ENCODE measurements around the gene KLK1. TPM values are rescaled to one million over a fixed set of nuclear protein-coding genes. Genes with fewer than 3 reads are reported as not detected.

KLK1 gene
- total RNA-seq, 1 experiment from 2014 or later = not detected

DNA sequence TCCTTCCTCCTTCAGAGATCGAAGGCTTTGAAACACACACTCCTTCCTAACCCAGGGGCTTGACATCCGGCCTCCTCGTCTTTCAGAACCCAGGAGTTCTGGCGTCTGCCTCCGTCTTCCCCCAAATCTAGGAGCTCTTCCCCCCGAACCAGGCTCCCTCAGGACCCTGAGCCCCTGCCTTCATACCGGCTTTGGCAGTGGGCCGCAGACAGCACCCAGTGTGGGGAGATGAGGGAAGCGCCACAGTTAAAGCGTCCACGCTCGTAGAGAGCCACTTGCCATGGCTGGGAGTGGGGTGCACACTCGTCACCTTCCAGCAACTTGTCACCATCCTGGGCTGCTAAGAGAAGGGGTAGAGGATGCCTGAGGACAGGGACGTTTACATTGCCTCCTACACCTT lies 3.9 kb upstream of the KLK1 start:
- BruUV-seq (replicated peaks) = no TSS peak
- Mint-ChIP-seq H3K36me3 (ENCODE audit: insufficient read depth, unreplicated experiment) (no peaks in the 10 kb centered on the region), H3K4me1 (ENCODE audit: low read depth, unreplicated experiment) (no peaks in the 10 kb centered on the region), H3K27ac (ENCODE audit: unreplicated experiment) (no peak overlapping the region), H3K9me3 (ENCODE audit: low read depth, unreplicated experiment) (no peaks in the 10 kb centered on the region), H3K27me3 (ENCODE audit: unreplicated experiment) (peaks cover 74% of the 10 kb centered on the region), H3K4me3 (ENCODE audit: low read depth, unreplicated experiment) (no peak overlapping the region)
- no peak for DNase-seq
- TF ChIP-seq, protein P1, sequence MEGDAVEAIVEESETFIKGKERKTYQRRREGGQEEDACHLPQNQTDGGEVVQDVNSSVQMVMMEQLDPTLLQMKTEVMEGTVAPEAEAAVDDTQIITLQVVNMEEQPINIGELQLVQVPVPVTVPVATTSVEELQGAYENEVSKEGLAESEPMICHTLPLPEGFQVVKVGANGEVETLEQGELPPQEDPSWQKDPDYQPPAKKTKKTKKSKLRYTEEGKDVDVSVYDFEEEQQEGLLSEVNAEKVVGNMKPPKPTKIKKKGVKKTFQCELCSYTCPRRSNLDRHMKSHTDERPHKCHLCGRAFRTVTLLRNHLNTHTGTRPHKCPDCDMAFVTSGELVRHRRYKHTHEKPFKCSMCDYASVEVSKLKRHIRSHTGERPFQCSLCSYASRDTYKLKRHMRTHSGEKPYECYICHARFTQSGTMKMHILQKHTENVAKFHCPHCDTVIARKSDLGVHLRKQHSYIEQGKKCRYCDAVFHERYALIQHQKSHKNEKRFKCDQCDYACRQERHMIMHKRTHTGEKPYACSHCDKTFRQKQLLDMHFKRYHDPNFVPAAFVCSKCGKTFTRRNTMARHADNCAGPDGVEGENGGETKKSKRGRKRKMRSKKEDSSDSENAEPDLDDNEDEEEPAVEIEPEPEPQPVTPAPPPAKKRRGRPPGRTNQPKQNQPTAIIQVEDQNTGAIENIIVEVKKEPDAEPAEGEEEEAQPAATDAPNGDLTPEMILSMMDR (IDR thresholded peaks at IDR 0.05; ENCODE audit: unreplicated experiment) = no peak
- intact Hi-C loops (cut with micrococcal nuclease; ENCODE audit: unreplicated experiment) = no loop called here
- CTCF ChIA-PET = no interaction called here

DNA sequence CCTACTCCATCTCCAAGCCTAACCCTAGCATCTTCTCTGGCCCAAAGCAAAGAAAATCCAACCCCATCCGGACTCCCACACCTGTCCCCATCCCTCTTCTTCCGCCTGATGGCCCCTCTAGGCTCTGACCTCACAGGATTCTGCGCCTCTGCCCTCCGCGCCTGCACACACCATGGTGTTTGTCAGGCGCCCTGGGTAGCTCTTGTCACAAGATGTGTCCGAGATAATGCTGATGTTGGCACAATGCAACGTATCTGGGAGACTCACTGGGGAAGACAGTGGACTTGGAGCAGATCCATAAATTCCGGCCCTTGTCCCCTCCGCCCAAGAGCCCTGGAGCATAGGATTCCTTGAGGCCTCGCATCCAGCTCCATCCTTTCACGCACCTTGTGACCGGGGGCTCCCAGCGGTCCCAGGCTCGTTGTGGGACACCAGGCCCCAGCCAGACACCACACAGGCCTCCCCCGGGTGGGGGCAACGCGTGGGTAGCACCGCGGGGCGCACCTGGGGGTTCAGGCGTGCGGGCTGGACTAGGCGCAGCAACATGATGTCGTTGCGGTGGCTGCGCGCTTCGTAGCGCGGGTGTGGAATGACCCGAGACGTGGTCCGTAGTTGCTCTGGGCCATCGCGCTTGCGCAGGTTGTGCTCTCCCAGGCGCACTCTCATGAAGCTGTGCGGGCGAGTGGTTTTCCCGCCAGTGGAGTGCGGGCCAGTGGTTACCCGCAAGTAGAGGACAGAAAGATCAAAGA lies 3.1 kb upstream of the KLK1 start:
- TF ChIP-seq, protein P1 (IDR thresholded peaks at IDR 0.05; ENCODE audit: unreplicated experiment) = no peak
- Mint-ChIP-seq H3K27ac (ENCODE audit: unreplicated experiment) (no peak overlapping the region), H3K4me1 (ENCODE audit: low read depth, unreplicated experiment) (no peaks in the 10 kb centered on the region), H3K27me3 (ENCODE audit: unreplicated experiment) (peaks cover 74% of the 10 kb centered on the region), H3K36me3 (ENCODE audit: insufficient read depth, unreplicated experiment) (no peaks in the 10 kb centered on the region), H3K4me3 (ENCODE audit: low read depth, unreplicated experiment) (no peak overlapping the region), H3K9me3 (ENCODE audit: low read depth, unreplicated experiment) (no peaks in the 10 kb centered on the region)
- CTCF ChIA-PET = no interaction called here
- intact Hi-C loops (cut with micrococcal nuclease; ENCODE audit: unreplicated experiment) = no loop called here
- BruUV-seq (replicated peaks) = no TSS peak
- no peak for DNase-seq

DNA sequence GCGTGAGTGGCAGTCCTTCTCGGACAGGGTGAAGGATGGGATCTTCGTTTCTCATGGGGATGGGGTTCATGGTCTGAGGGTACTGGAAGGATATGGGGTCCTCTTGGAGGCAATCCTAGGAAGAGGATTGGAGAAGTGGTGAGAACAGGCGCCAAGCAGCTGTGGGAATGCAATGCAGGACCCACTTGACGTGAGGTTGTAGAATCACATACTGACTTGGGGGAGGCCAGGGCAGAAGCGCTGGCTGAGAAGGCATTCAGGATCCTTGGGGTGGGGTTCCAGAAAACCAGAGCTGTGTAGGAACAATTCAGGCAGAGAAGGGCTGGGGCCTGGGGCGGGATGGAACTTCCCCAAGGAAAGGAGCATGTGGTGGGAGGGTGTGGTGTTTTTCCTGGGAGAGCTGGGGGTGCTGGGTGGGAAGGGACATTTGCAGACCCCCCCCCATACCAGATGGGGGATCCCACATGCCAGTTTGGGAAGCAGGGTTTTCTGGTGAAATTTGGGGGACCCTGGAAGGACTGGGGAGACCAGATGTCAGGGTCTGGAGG lies 852 bp downstream of the KLK1 start:
- H3K36me3 Mint-ChIP-seq (ENCODE audit: insufficient read depth, unreplicated experiment) = no peaks in the 10 kb centered on the region
- intact Hi-C loops (cut with micrococcal nuclease; ENCODE audit: unreplicated experiment) = no loop called here
- no peak overlapping the region for H3K4me3 Mint-ChIP-seq (ENCODE audit: low read depth, unreplicated experiment)
- peaks cover 19% of the 10 kb centered on the region for H3K4me1 Mint-ChIP-seq (ENCODE audit: low read depth, unreplicated experiment)
- no TSS peak for BruUV-seq (replicated peaks)
- H3K27me3 Mint-ChIP-seq (ENCODE audit: unreplicated experiment) = peaks cover 85% of the 10 kb centered on the region
- CTCF ChIA-PET = no interaction called here
- no peak for DNase-seq
- TF ChIP-seq, protein P1 (IDR thresholded peaks at IDR 0.05; ENCODE audit: unreplicated experiment) = no peak
- no peak overlapping the region for H3K27ac Mint-ChIP-seq (ENCODE audit: unreplicated experiment)
- no peaks in the 10 kb centered on the region for H3K9me3 Mint-ChIP-seq (ENCODE audit: low read depth, unreplicated experiment)

DNA sequence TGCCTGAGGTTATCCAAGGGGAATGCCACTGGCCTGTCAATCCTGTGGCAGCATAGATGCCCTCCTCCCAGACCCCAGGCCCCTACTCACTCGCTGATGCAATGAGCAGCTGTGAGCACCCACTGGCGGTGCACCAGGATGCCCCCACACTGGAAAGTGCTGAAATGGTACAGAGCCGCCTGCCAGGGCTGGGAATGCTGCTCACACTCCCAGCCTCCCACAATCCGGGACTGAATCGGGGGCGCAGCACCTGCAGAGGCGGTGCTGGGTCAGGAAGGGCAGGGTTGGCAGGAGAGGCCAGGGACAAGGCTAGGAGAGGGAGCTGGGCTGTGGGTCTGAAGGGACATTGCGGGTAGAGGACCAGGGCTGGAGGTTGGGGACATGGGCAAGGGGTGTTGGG lies 2.0 kb downstream of the KLK1 start:
- CTCF ChIA-PET = interaction anchor here (0.6 kb wide), 1 partner anchor 83 kb away, joined by 5 read pairs; no protein-coding TSS in a partner anchor
- TF ChIP-seq, protein P1 (IDR thresholded peaks at IDR 0.05; ENCODE audit: unreplicated experiment) = no peak
- Mint-ChIP-seq H3K4me3 (ENCODE audit: low read depth, unreplicated experiment) (no peak overlapping the region), H3K9me3 (ENCODE audit: low read depth, unreplicated experiment) (no peaks in the 10 kb centered on the region), H3K36me3 (ENCODE audit: insufficient read depth, unreplicated experiment) (no peaks in the 10 kb centered on the region), H3K27ac (ENCODE audit: unreplicated experiment) (no peak overlapping the region), H3K27me3 (ENCODE audit: unreplicated experiment) (peaks cover 85% of the 10 kb centered on the region), H3K4me1 (ENCODE audit: low read depth, unreplicated experiment) (peaks cover 19% of the 10 kb centered on the region)
- intact Hi-C loops (cut with micrococcal nuclease; ENCODE audit: unreplicated experiment) = no loop called here
- DNase-seq = no peak
- no TSS peak for BruUV-seq (replicated peaks)

Data from Calu3 (cell line).